ENCODE results near the gene PSMD9. TPM values are rescaled to one million over a fixed set of nuclear protein-coding genes. Genes with fewer than 3 reads are reported as not detected.

PSMD9 gene
- total and polyA plus RNA-seq, 4 donors: 37.2 to 81.8 (median 40.9) TPM

- H3K27ac ChIP-seq (ENCODE audit: low read depth in 1 of 2, low read length in 2 of 2): no peak overlapping the region
- peaks cover 0 to 3% of the 10 kb centered on the region in 2 donors for H3K36me3 ChIP-seq (ENCODE audit: control insufficient read depth in 1 of 2, insufficient read depth in 2 of 2, low read length in 1 of 2)
- intact Hi-C loops (cut with DNase I): no loop called here
- DNase-seq (no peak), ATAC-seq (ENCODE audit: low FRiP score) (no peak)
- no peak overlapping the region for H3K4me3 ChIP-seq (ENCODE audit: low read length in 2 of 2)
- H3K9me3 ChIP-seq (ENCODE audit: control insufficient read depth, low read length): no peaks in the 10 kb centered on the region
- H3K4me1 ChIP-seq (ENCODE audit: control insufficient read depth in 1 of 2, insufficient read depth in 2 of 2, low read length in 2 of 2): no peaks in the 10 kb centered on the region
- 93 to 94% methylated on average over 17 of the region's 17 CpGs for WGBS, 2 donors
- H3K27me3 ChIP-seq (ENCODE audit: control insufficient read depth in 1 of 2, insufficient read depth in 2 of 2, low read length in 1 of 2): no peaks in the 10 kb centered on the region
Measured at GRCh38 chr12:121933522-121934308, 45.1 kb downstream of the PSMD9 start.

DNA sequence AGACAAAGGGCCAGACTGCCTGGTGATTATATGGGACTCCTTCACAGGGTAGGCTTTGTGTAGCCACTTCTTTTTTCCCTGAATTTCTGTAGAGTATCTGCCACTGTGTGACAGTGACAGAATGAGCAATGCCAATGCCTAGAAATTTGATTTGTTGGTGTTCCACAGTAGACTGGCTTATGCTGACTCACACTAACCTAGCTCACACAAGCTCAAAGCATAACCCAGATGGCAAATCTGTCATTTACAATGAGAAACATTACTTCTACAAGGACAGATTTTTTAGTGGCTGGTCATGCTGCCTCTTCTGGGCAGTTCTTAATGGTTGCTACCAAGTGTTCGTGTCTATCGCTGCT, 45.7 kb downstream of the PSMD9 start:
- H3K9me3 ChIP-seq (ENCODE audit: control insufficient read depth, low read length): no peaks in the 10 kb centered on the region
- H3K4me1 ChIP-seq (ENCODE audit: control insufficient read depth in 1 of 2, insufficient read depth in 2 of 2, low read length in 2 of 2): no peaks in the 10 kb centered on the region
- no peak overlapping the region for H3K4me3 ChIP-seq (ENCODE audit: low read length in 2 of 2)
- 98 to 99% methylated on average over 2 of the region's 2 CpGs for WGBS, 2 donors
- H3K36me3 ChIP-seq (ENCODE audit: control insufficient read depth in 1 of 2, insufficient read depth in 2 of 2, low read length in 1 of 2): peaks cover 0 to 3% of the 10 kb centered on the region in 2 donors
- no peaks in the 10 kb centered on the region for H3K27me3 ChIP-seq (ENCODE audit: control insufficient read depth in 1 of 2, insufficient read depth in 2 of 2, low read length in 1 of 2)
- H3K27ac ChIP-seq (ENCODE audit: low read depth in 1 of 2, low read length in 2 of 2): no peak overlapping the region
- DNase-seq (no peak), ATAC-seq (ENCODE audit: low FRiP score) (no peak)
- intact Hi-C loops (cut with DNase I): no loop called here

DNA sequence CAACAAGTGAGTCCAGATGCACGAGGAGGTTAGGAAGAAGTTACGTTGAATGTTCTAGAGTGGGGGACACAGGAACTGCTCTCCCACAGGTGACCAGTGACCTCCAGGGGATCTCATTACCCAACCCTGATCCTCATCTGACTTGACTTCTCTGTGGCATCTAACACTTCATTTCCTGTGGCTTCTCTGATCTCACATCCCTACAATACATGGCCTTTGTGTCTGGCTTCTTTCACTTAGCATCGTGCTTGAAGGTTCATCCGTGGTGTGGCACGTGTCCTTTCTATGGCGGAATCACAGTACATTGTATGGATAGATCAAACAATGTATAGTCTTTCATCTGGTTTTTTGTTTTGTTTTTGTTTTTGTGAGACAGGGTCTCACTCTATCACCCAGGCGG, 49.1 kb downstream of the PSMD9 start:
- DNase-seq: no peak
- ATAC-seq (ENCODE audit: low FRiP score): no peak
- Histone ChIP-seq H3K9me3 (ENCODE audit: control insufficient read depth, low read length) (no peaks in the 10 kb centered on the region), H3K27ac (ENCODE audit: low read depth in 1 of 2, low read length in 2 of 2) (no peak overlapping the region), H3K27me3 (ENCODE audit: control insufficient read depth in 1 of 2, insufficient read depth in 2 of 2, low read length in 1 of 2) (no peaks in the 10 kb centered on the region), H3K36me3 (ENCODE audit: control insufficient read depth in 1 of 2, insufficient read depth in 2 of 2, low read length in 1 of 2) (peaks cover 0 to 1% of the 10 kb centered on the region in 2 donors), H3K4me1 (ENCODE audit: control insufficient read depth in 1 of 2, insufficient read depth in 2 of 2, low read length in 2 of 2) (no peaks in the 10 kb centered on the region), H3K4me3 (ENCODE audit: low read length in 2 of 2) (no peak overlapping the region)
- intact Hi-C loops (cut with DNase I): no loop called here
- WGBS, 2 donors: 97% methylated on average over 7 of the region's 7 CpGs

- ATAC-seq (ENCODE audit: low FRiP score): no peak
- 75 to 81% methylated on average over 7 of the region's 7 CpGs for WGBS, 2 donors
- H3K27me3 ChIP-seq (ENCODE audit: control insufficient read depth in 1 of 2, insufficient read depth in 2 of 2, low read length in 1 of 2): no peaks in the 10 kb centered on the region
- no peaks in the 10 kb centered on the region for H3K4me1 ChIP-seq (ENCODE audit: control insufficient read depth in 1 of 2, insufficient read depth in 2 of 2, low read length in 2 of 2)
- intact Hi-C loops (cut with DNase I): no loop called here
- H3K36me3 ChIP-seq (ENCODE audit: control insufficient read depth in 1 of 2, insufficient read depth in 2 of 2, low read length in 1 of 2): no peaks in the 10 kb centered on the region
- H3K4me3 ChIP-seq (ENCODE audit: low read length in 2 of 2): no peak overlapping the region
- H3K27ac ChIP-seq (ENCODE audit: low read depth in 1 of 2, low read length in 2 of 2): no peak overlapping the region
- DNase-seq: no peak
- H3K9me3 ChIP-seq (ENCODE audit: control insufficient read depth, low read length): no peaks in the 10 kb centered on the region
Measured at GRCh38 chr12:121939186-121939585, 50.6 kb downstream of the PSMD9 start.

GRCh38 chr12:121939992-121940766, 51.6 kb downstream of the PSMD9 start:
- intact Hi-C loops (cut with DNase I): no loop called here
- no peak overlapping the region for H3K4me3 ChIP-seq (ENCODE audit: low read length in 2 of 2)
- no peaks in the 10 kb centered on the region for H3K36me3 ChIP-seq (ENCODE audit: control insufficient read depth in 1 of 2, insufficient read depth in 2 of 2, low read length in 1 of 2)
- no peak overlapping the region for H3K27ac ChIP-seq (ENCODE audit: low read depth in 1 of 2, low read length in 2 of 2)
- DNase-seq (no peak), ATAC-seq (ENCODE audit: low FRiP score) (no peak)
- H3K4me1 ChIP-seq (ENCODE audit: control insufficient read depth in 1 of 2, insufficient read depth in 2 of 2, low read length in 2 of 2): no peaks in the 10 kb centered on the region
- no peaks in the 10 kb centered on the region for H3K27me3 ChIP-seq (ENCODE audit: control insufficient read depth in 1 of 2, insufficient read depth in 2 of 2, low read length in 1 of 2)
- 78 to 80% methylated on average over 4 of the region's 4 CpGs for WGBS, 2 donors
- no peaks in the 10 kb centered on the region for H3K9me3 ChIP-seq (ENCODE audit: control insufficient read depth, low read length)

- Histone ChIP-seq H3K9me3 (ENCODE audit: control insufficient read depth, low read length) (no peaks in the 10 kb centered on the region), H3K27ac (ENCODE audit: low read depth in 1 of 2, low read length in 2 of 2) (no peak overlapping the region), H3K4me3 (ENCODE audit: low read length in 2 of 2) (no peak overlapping the region), H3K27me3 (ENCODE audit: control insufficient read depth in 1 of 2, insufficient read depth in 2 of 2, low read length in 1 of 2) (no peaks in the 10 kb centered on the region), H3K36me3 (ENCODE audit: control insufficient read depth in 1 of 2, insufficient read depth in 2 of 2, low read length in 1 of 2) (no peaks in the 10 kb centered on the region), H3K4me1 (ENCODE audit: control insufficient read depth in 1 of 2, insufficient read depth in 2 of 2, low read length in 2 of 2) (no peaks in the 10 kb centered on the region)
- no peak for ATAC-seq (ENCODE audit: low FRiP score)
- intact Hi-C loops (cut with DNase I): no loop called here
- DNase-seq: no peak
- WGBS, 2 donors: 96 to 97% methylated on average over 15 of the region's 15 CpGs
Measured at GRCh38 chr12:121942145-121942718, 53.6 kb downstream of the PSMD9 start.

DNA sequence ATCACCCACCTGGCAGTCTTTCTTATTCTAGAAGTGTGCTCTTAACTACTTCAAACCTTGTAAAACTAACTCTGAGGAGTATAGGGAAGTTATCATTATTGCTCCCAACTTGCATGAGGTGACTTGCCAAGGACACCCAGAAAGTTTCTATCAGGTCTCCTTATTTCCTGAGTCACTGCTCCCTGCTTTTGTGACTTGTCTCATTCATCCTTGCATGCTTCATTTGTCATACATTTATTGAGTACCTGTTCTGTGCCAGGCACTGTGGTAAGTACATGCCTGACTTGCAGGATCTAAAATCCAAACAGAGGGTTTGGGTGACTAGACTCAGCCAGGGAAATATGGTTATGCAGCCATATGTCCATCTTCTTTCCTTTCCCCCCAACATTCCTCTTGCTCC, 55.3 kb downstream of the PSMD9 start:
- H3K27ac ChIP-seq (ENCODE audit: low read depth in 1 of 2, low read length in 2 of 2): no peak overlapping the region
- H3K36me3 ChIP-seq (ENCODE audit: control insufficient read depth in 1 of 2, insufficient read depth in 2 of 2, low read length in 1 of 2): no peaks in the 10 kb centered on the region
- H3K4me1 ChIP-seq (ENCODE audit: control insufficient read depth in 1 of 2, insufficient read depth in 2 of 2, low read length in 2 of 2): no peaks in the 10 kb centered on the region
- DNase-seq (no peak), ATAC-seq (ENCODE audit: low FRiP score) (no peak)
- H3K27me3 ChIP-seq (ENCODE audit: control insufficient read depth in 1 of 2, insufficient read depth in 2 of 2, low read length in 1 of 2): no peaks in the 10 kb centered on the region
- H3K4me3 ChIP-seq (ENCODE audit: low read length in 2 of 2): no peak overlapping the region
- intact Hi-C loops (cut with DNase I): no loop called here
- H3K9me3 ChIP-seq (ENCODE audit: control insufficient read depth, low read length): no peaks in the 10 kb centered on the region

DNA sequence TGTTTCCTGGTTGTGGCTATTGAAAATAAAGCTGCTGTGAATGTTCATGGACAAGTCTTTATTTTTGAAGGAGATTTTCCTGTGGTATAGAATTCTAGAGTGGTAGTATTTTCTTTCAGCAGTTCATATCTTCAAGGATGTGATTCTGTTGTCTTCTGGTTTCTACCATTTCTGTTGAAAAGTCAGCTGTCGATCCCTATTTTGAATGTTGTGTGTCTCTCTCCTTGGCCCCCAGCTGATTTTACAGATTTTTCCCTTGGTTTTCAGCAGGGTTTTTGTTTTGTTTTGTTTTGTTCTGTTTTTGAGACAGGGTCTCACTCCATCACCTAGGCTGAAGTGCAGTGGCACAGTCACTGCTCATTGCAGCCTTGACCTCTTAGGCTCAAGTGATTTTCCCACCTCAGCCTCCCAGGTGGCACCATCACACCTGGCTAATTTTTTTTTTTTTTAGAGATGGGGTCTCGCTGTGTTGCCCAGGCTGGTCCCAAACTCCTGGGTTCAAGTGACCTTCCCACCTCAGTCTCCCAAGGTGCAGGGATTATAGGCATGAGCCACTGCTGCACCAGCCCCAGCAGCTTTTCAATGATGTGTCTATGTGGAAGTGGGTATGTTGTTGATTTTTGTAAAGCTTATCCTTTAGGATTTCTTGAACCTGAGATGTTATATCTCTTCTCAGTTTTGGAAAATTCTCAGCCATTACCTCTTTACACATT, 57.9 kb downstream of the PSMD9 start:
- Histone ChIP-seq H3K4me1 (ENCODE audit: control insufficient read depth in 1 of 2, insufficient read depth in 2 of 2, low read length in 2 of 2) (no peaks in the 10 kb centered on the region), H3K36me3 (ENCODE audit: control insufficient read depth in 1 of 2, insufficient read depth in 2 of 2, low read length in 1 of 2) (no peaks in the 10 kb centered on the region), H3K27ac (ENCODE audit: low read depth in 1 of 2, low read length in 2 of 2) (no peak overlapping the region), H3K4me3 (ENCODE audit: low read length in 2 of 2) (no peak overlapping the region), H3K9me3 (ENCODE audit: control insufficient read depth, low read length) (no peaks in the 10 kb centered on the region), H3K27me3 (ENCODE audit: control insufficient read depth in 1 of 2, insufficient read depth in 2 of 2, low read length in 1 of 2) (no peaks in the 10 kb centered on the region)
- ATAC-seq (ENCODE audit: low FRiP score): no peak
- whole genome bisulfite sequencing, 2 donors: 99 to 100% methylated on average over 2 of the region's 2 CpGs
- DNase-seq: no peak
- intact Hi-C loops (cut with DNase I): no loop called here

Data from aorta (tissue), 5 donors.